Mammary epithelial cell (primary cell): ENCODE data around the gene MAPK9.

Experiments
- EZH2 ChIP-seq: IDR thresholded peaks from 2 replicates; pipeline ENCODE4 v1.6.1; 2012; ENCODE audit warnings: low read length, inconsistent platforms, borderline replicate concordance
- TF ChIP-seq, protein P1 (sequence below), 2 donors: IDR thresholded peaks in 1 of 2; conservative IDR thresholded peaks in 1 of 2; 2 replicates each; pipeline ENCODE4 v1.5.1; 2011 to 2012; ENCODE audit warnings: inconsistent platforms in 2 of 2, low read length in 2 of 2, mild to moderate bottlenecking in 2 of 2, control low read depth in 1 of 2, low read depth in 1 of 2; ENCODE audit not compliant: insufficient read depth in 1 of 2; ENCODE audit errors: extremely low read depth in 1 of 2

DNA sequence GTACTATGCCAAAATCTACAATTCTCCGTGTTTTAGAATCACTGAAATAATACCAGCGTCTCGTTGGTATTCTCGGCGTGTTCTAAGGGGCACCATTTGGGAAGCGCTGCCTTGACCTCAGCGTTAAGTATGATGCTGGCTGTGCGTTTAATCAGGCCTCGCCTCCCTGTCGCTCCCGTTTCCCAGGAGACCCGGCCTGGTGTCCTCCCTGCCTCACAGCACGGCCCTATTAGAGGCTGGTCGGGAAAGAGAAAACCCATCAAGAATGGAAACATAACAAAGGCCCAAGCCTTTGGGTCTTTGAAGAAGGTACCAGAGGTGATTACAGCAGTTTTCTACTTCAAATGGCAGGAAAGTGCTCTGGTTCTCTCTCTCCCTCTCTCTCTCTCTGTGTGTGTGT, 31.3 kb upstream of the MAPK9 start:
- TF ChIP-seq, protein P1, sequence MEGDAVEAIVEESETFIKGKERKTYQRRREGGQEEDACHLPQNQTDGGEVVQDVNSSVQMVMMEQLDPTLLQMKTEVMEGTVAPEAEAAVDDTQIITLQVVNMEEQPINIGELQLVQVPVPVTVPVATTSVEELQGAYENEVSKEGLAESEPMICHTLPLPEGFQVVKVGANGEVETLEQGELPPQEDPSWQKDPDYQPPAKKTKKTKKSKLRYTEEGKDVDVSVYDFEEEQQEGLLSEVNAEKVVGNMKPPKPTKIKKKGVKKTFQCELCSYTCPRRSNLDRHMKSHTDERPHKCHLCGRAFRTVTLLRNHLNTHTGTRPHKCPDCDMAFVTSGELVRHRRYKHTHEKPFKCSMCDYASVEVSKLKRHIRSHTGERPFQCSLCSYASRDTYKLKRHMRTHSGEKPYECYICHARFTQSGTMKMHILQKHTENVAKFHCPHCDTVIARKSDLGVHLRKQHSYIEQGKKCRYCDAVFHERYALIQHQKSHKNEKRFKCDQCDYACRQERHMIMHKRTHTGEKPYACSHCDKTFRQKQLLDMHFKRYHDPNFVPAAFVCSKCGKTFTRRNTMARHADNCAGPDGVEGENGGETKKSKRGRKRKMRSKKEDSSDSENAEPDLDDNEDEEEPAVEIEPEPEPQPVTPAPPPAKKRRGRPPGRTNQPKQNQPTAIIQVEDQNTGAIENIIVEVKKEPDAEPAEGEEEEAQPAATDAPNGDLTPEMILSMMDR (conservative IDR thresholded peaks at IDR 0.05 in 1 of 2, IDR thresholded peaks at IDR 0.05 in 1 of 2; ENCODE audit: extremely low read depth in 1 of 2, insufficient read depth in 1 of 2, low read depth in 1 of 2, low read length in 2 of 2): no peak
- no peak for TF ChIP-seq EZH2
